ENCODE results near the gene PPCDC.

DNA sequence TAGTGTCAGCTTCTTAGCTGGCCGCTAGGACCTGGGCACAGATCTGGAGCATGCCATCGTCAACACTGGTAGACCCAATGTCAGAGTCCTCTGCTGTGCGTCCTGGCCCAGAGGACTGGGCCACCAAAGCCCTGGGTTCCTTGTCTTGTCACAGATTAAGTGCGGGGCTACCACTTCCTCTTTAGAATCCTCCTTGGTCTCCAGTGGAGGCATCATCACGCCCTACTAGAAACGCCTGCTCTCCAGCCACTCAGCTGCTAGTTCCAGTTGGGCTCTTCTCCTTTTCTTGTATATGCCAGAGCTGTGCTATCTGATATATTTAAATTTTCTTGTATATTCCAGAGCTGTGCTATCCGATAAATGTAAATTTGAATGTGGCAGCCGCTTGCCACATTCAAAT, 11.2 kb downstream of the PPCDC start:
- no peak for TF ChIP-seq GABPA (IDR thresholded peaks at IDR 0.05 in 1 of 2, conservative IDR thresholded peaks at IDR 0.05 in 1 of 2)
- TF ChIP-seq CTCF (IDR thresholded peaks at IDR 0.05; ENCODE audit: low read depth, low read length, missing input control), result no peak
- TF ChIP-seq TAF1 (conservative IDR thresholded peaks at IDR 0.05), result no peak
- no peak for TF ChIP-seq ATF3 (IDR thresholded peaks at IDR 0.05)
- no peak for TF ChIP-seq FOXA1 (IDR thresholded peaks at IDR 0.05)
- no peak for TF ChIP-seq YY1 (IDR thresholded peaks at IDR 0.05)
- TF ChIP-seq EGR1 (IDR thresholded peaks at IDR 0.05; ENCODE audit: low read depth in 2 of 2), result no peak
- TF ChIP-seq, protein P1, sequence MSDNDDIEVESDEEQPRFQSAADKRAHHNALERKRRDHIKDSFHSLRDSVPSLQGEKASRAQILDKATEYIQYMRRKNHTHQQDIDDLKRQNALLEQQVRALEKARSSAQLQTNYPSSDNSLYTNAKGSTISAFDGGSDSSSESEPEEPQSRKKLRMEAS (IDR thresholded peaks at IDR 0.05), result no peak
